Epithelial cell of proximal tubule (primary cell): ENCODE data around the gene SNRNP200. TPM values are rescaled to one million over a fixed set of nuclear protein-coding genes. Genes with fewer than 3 reads are reported as not detected.

Experiments
- DNase-seq: peaks from one replicate; pipeline ENCODE4 v3.0.0-alpha.2; 2011; ENCODE audit warnings: low read depth
- H3K4me3 ChIP-seq: 2 replicates; pipeline ENCODE4 v1.5.1; 2011; ENCODE audit warnings: low read depth, mild to moderate bottlenecking, low read length
- CTCF ChIP-seq: conservative IDR thresholded peaks from 2 replicates; pipeline ENCODE4 v1.5.1; 2012; ENCODE audit warnings: low read depth, mild to moderate bottlenecking, low read length
- total RNA-seq: library from RNA; depleted of rRNA; stranded (reverse); fragments of >200 nt; gene quantifications from 2 replicates; pipeline ENCODE4 v1.2.3, GENCODE V29; 2015

SNRNP200 gene
- total RNA-seq, 1 donor from 2014 or later: 77.2 TPM

GRCh38 chr2:96265840-96266679 is 39.3 kb downstream of the SNRNP200 start, which contains the start of the genes CIAO1 and TMEM127:
CIAO1 (plus strand) TSS chr2:96266225; CDS start chr2:96266351, 126 bp downstream.
TMEM127 (minus strand) TSS chr2:96265997; CDS start chr2:96265381, 616 bp downstream.
- H3K4me3 ChIP-seq: peak within 1 kb of the TSS; percentile 88
- DNase-seq: peak; percentile 65
- no peak for TF ChIP-seq CTCF

GRCh38 chr2:96265349-96265839 is 40.0 kb downstream of the SNRNP200 start:
- TF ChIP-seq CTCF: no peak
- H3K4me3 ChIP-seq: peak overlapping the region; percentile 88
- DNase-seq: no peak

GRCh38 chr2:96264656-96265348 is 40.5 kb downstream of the SNRNP200 start:
- peak; percentile 58 for TF ChIP-seq CTCF
- DNase-seq: no peak
- peak overlapping the region; percentile 88 for H3K4me3 ChIP-seq

GRCh38 chr2:96264086-96264485 is 41.3 kb downstream of the SNRNP200 start:
- TF ChIP-seq CTCF: no peak
- peak overlapping the region; percentile 88 for H3K4me3 ChIP-seq
- DNase-seq: no peak

- TF ChIP-seq CTCF: no peak
- DNase-seq: no peak
- no peak overlapping the region for H3K4me3 ChIP-seq
Observed at GRCh38 chr2:96262306-96262705, 43.0 kb downstream of the SNRNP200 start.

- TF ChIP-seq CTCF: no peak
- no peak overlapping the region for H3K4me3 ChIP-seq
- DNase-seq: no peak
Observed at GRCh38 chr2:96261328-96262003, 43.9 kb downstream of the SNRNP200 start.
